Measurements from ENCODE around the gene INTS6.

Gene INTS6

DNA sequence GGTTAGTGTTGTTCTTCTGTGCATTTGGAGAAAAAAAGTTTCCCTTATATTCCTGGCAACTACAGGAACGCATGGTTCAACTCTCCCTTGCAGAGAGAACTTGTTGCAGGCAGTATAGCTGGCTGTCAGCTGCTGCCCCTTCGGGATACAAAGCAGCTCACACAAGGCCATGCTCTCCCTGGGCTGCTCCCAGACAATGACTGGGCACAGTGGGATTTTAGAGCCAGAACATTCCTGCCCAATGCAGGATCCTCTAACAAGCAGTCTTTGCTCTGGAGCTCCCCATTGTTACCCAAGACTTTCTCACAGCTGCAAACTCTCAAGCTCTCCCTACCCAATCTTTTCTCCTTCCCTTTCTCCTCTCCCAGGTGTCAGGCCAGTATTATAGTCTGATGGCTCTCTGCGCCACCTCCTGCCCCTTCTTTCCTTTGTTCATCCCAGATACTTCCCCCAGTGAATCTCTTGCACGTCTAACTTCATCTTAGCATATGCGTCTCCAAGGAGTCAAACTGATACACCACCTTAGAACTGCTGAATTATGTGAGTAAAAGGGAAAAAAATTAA is 140.8 kb downstream of the INTS6 start:
- DNase-seq = no peak
